ENCODE data around the gene UROC1.

The UROC1 gene

GRCh38 chr3:126459111-126459762, 58.3 kb downstream of the UROC1 start:
- DNase-seq = no peak

- DNase-seq = no peak
Measured at GRCh38 chr3:126456766-126457388, 60.7 kb downstream of the UROC1 start.

- no peak for DNase-seq
Measured at GRCh38 chr3:126456211-126456610, 61.4 kb downstream of the UROC1 start.

GRCh38 chr3:126454437-126455198, 63.0 kb downstream of the UROC1 start:
- no peak for DNase-seq

- no peak for DNase-seq
Measured at GRCh38 chr3:126454025-126454424, 63.5 kb downstream of the UROC1 start.

- DNase-seq = no peak
Measured at GRCh38 chr3:126452213-126452612, 65.4 kb downstream of the UROC1 start.

- DNase-seq = no peak
Measured at GRCh38 chr3:126451511-126451910, 66.1 kb downstream of the UROC1 start.

GRCh38 chr3:126450744-126451143, 66.8 kb downstream of the UROC1 start:
- no peak for DNase-seq

- DNase-seq = no peak
Measured at GRCh38 chr3:126450219-126450618, 67.4 kb downstream of the UROC1 start.

GRCh38 chr3:126449621-126450051, 67.9 kb downstream of the UROC1 start:
- DNase-seq = no peak

- DNase-seq = no peak
Measured at GRCh38 chr3:126448893-126449180, 68.7 kb downstream of the UROC1 start.

- no peak for DNase-seq
Measured at GRCh38 chr3:126448136-126448892, 69.3 kb downstream of the UROC1 start.

GRCh38 chr3:126447456-126448106, 70.0 kb downstream of the UROC1 start:
- DNase-seq = no peak

- no peak for DNase-seq
Measured at GRCh38 chr3:126446791-126447190, 70.8 kb downstream of the UROC1 start.

GRCh38 chr3:126446301-126446700, 71.3 kb downstream of the UROC1 start:
- DNase-seq = no peak

GRCh38 chr3:126445506-126445905, 72.1 kb downstream of the UROC1 start:
- DNase-seq = no peak

GRCh38 chr3:126442856-126443242, 74.7 kb downstream of the UROC1 start:
- DNase-seq = no peak

GRCh38 chr3:126442094-126442855, 75.3 kb downstream of the UROC1 start:
- DNase-seq = no peak

- DNase-seq = no peak
Measured at GRCh38 chr3:126441256-126441880, 76.2 kb downstream of the UROC1 start.

- DNase-seq = no peak
Measured at GRCh38 chr3:126440709-126440995, 76.9 kb downstream of the UROC1 start.

- no peak for DNase-seq
Measured at GRCh38 chr3:126439968-126440708, 77.4 kb downstream of the UROC1 start.
